Epithelial cell of prostate (primary cell): ENCODE results near the gene CATSPERB.
"Not testable (repeated sequence)": the region's sequence is repeated elsewhere in the genome, so short reads cannot be mapped to it uniquely, and the experiment has no call there.

ENCODE experiments used
- DNase-seq: peaks from one replicate; pipeline ENCODE4 v3.0.0-alpha.2; 2011; ENCODE audit warnings: low read depth, low spot score
- H3K27ac ChIP-seq: fragments of 450-650 bp; 2 replicates; pipeline ENCODE4 v1.5.1; 2017; ENCODE audit warnings: mild to moderate bottlenecking

Gene CATSPERB

GRCh38 chr14:91585856-91586255, 146.0 kb downstream of the CATSPERB start:
- peak overlapping the region; percentile 39 for H3K27ac ChIP-seq
- DNase-seq: peak; percentile 44

GRCh38 chr14:91582761-91583160, 149.1 kb downstream of the CATSPERB start:
- DNase-seq: no peak
- H3K27ac ChIP-seq: no peak overlapping the region

GRCh38 chr14:91580876-91581577, 150.9 kb downstream of the CATSPERB start:
- DNase-seq: no peak
- no peak overlapping the region for H3K27ac ChIP-seq

- no peak for DNase-seq
- no peak overlapping the region for H3K27ac ChIP-seq
Measured at GRCh38 chr14:91577632-91578233, 154.2 kb downstream of the CATSPERB start.

- H3K27ac ChIP-seq: no peak overlapping the region
Measured at GRCh38 chr14:91575469-91576208, 156.2 kb downstream of the CATSPERB start.

GRCh38 chr14:91573894-91574837, 157.7 kb downstream of the CATSPERB start:
- no peak overlapping the region for H3K27ac ChIP-seq
- DNase-seq: peak; percentile 20

More at GRCh38 chr14:91575469-91576208, 156.2 kb downstream of the CATSPERB start:
- DNase-seq: no peak

GRCh38 chr14:91573528-91573893, 158.4 kb downstream of the CATSPERB start:
- H3K27ac ChIP-seq: no peak overlapping the region
- DNase-seq: no peak

- no peak overlapping the region for H3K27ac ChIP-seq
- DNase-seq: no peak
Measured at GRCh38 chr14:91570021-91570420, 161.9 kb downstream of the CATSPERB start.

GRCh38 chr14:91569301-91569700, 162.6 kb downstream of the CATSPERB start:
- no peak for DNase-seq
- H3K27ac ChIP-seq: no peak overlapping the region

GRCh38 chr14:91568626-91569025, 163.3 kb downstream of the CATSPERB start:
- no peak for DNase-seq
- H3K27ac ChIP-seq: no peak overlapping the region

- DNase-seq, H3K27ac ChIP-seq: not testable (repeated sequence)
Measured at GRCh38 chr14:91567827-91568226, 164.1 kb downstream of the CATSPERB start.

GRCh38 chr14:91555531-91555930, 176.4 kb downstream of the CATSPERB start:
- DNase-seq: no peak
- no peak overlapping the region for H3K27ac ChIP-seq

GRCh38 chr14:91554535-91555332, 177.2 kb downstream of the CATSPERB start:
- DNase-seq: no peak
- H3K27ac ChIP-seq: no peak overlapping the region

GRCh38 chr14:91548108-91548507, 183.8 kb downstream of the CATSPERB start:
- no peak overlapping the region for H3K27ac ChIP-seq
- no peak for DNase-seq

- H3K27ac ChIP-seq: no peak overlapping the region
- peak; percentile 26 for DNase-seq
Measured at GRCh38 chr14:91545946-91546716, 185.8 kb downstream of the CATSPERB start.

- H3K27ac ChIP-seq: no peak overlapping the region
- DNase-seq: no peak
Measured at GRCh38 chr14:91545204-91545603, 186.7 kb downstream of the CATSPERB start.

GRCh38 chr14:91536327-91536726, 195.6 kb downstream of the CATSPERB start:
- H3K27ac ChIP-seq: no peak overlapping the region
- no peak for DNase-seq

GRCh38 chr14:91534059-91534458, 197.8 kb downstream of the CATSPERB start:
- DNase-seq: not testable (repeated sequence)

GRCh38 chr14:91533623-91534022, 198.3 kb downstream of the CATSPERB start:
- no peak for DNase-seq
- no peak overlapping the region for H3K27ac ChIP-seq

More at GRCh38 chr14:91534059-91534458, 197.8 kb downstream of the CATSPERB start:
- not testable (repeated sequence) for H3K27ac ChIP-seq
